T-helper 22 cell (primary cell): ENCODE data around the gene DRC1.

Experiments used
- DNase-seq: peaks from one replicate; pipeline ENCODE4 v3.0.0-alpha.2; 2020; ENCODE audit warnings: low read depth

The DRC1 gene

GRCh38 chr2:26399771-26400376 lies 1.8 kb upstream of the DRC1 start:
- no peak for DNase-seq

DNA sequence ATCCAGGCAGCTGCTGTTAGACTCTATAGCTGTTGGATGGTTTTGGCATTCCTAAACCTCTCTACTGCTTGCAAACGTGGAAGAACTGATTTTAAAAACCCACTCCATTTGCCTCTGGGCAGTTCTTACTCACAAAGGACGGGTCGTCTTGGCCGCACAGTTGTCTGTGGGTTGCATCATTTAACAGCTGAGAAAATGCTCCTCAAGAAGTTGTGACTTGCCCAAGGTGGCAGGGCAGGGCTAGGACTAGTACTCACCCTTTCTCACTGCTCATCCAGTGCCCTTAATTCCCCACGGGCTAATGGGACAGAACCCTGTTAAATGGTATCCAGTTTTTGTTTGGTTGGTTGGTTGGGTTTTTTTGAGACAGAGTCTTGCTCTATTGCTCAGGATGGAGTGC lies 997 bp upstream of the DRC1 start:
- no peak for DNase-seq

DNA sequence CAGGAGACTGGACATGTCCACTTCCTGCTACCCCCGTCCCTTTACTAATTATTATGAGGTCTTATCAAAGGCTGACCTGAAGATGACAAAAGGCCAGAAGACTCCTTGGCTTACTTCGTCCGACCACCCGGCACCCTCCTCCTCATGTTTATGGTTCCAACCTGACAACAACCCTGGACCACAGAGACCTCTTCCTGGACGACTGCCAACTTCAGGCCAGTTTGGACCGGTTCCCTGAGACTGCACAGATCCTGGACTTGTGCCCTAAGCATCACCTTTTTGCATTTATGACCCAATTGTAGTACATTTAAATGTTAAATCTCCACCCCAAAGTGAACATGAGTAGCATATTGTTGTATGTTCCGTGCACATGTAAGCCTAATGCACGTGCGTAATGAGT lies 5.8 kb downstream of the DRC1 start:
- no peak for DNase-seq

DNA sequence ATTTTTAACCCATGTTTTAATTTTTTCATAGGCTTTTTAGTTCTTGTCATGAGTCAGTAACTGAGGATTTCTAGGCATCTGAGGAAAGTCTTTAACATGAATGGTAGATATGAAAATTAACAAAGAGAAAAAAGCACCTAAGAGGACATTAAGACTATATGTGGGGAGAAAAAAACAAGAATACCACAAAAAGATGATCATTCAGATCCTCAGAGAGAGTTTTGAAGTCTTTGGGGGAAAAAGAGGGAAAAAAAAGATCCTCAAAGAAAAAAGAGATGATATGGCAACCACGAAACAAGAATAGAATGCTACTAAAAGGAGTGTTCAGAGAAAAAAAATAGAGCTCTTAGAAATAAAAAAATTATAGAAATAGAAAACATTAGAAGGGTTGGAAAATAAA lies 8.1 kb downstream of the DRC1 start:
- no peak for DNase-seq

- no peak for DNase-seq
Observed at GRCh38 chr2:26410764-26411243, 9.1 kb downstream of the DRC1 start.

DNA sequence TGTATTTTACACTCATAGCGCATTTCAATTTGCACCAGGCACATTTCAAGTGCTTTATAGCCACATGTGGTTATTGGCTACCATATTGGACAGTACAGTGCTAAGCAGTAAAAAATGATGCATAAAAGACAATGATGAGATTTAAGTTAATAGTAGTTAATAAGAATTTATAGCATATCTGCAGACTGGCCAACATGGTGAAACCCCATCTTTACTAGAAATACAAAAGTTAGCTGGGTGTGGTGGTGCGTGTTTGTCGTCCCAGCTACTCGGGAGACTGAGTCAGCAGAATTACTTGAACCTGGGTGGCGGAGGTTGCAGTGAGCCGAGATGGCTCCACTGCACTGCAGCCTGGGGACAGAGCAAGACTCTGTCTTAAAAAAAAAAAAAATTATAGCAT lies 9.7 kb downstream of the DRC1 start:
- no peak for DNase-seq

- no peak for DNase-seq
Observed at GRCh38 chr2:26412091-26412673, 10.5 kb downstream of the DRC1 start.

DNA sequence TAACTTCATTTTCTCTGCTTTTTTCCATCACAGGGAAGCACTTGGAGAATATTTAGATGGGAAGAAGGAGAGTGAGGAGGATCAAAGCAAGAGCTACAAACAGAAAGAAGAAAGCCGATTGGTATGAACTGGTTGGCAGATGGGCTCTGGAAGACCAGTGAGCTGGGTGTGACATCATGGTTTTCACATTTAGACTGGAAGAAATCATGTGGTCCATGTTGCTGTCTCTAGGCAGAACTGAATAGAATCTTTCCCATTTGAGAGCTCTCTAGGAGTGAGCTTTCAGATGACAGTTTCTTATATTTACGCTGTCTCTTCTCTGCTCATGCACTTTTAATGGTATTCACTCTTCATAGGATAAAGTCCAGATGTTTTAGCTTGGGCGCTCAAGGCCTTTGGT lies 12.6 kb downstream of the DRC1 start:
- DNase-seq: no peak

DNA sequence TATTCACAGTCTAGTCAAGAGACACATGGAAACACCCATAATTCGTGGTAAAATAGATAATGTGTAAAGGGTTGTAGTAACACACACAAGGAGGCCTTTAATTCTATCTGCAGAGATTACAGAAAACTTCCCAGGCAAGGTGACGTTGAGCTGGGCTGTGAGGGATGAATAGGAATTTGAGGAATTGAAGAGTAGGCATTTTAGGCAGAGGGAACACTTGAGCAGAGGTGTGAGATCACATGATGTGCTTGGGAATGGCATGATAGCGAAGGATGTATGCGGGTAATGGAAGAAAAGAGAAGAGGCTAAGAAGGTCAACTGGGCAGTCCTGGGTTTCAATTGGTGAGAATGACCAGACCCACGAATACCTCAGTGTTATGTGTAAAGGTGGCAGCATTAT lies 20.2 kb downstream of the DRC1 start:
- DNase-seq: no peak

GRCh38 chr2:26422947-26423629 lies 21.4 kb downstream of the DRC1 start:
- no peak for DNase-seq

- no peak for DNase-seq
Observed at GRCh38 chr2:26423750-26424149, 22.0 kb downstream of the DRC1 start.

GRCh38 chr2:26424221-26424620 lies 22.5 kb downstream of the DRC1 start:
- no peak for DNase-seq

- no peak for DNase-seq
Observed at GRCh38 chr2:26428846-26429245, 27.1 kb downstream of the DRC1 start.

- no peak for DNase-seq
Observed at GRCh38 chr2:26429779-26430578, 28.3 kb downstream of the DRC1 start.

DNA sequence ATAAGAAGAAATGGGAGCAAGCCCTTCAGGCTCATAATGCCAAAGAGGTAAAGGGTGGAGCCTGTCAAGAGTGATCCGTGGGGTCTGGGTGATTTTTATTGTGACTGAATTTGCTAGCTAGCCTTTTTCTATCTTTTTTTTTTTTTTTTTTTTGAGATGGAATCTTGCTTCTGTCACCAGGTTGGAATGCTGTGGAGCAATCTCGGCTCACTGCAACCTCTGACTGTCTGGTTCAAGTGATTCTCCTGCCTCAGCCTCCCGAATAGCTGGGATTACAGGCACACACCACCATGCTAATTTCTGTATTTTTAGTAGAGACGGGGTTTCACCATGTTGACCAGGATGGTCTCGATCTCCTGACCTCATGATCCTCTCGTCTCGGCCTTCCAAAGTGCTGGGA lies 29.1 kb downstream of the DRC1 start:
- no peak for DNase-seq

- no peak for DNase-seq
Observed at GRCh38 chr2:26432363-26432762, 30.6 kb downstream of the DRC1 start.

DNA sequence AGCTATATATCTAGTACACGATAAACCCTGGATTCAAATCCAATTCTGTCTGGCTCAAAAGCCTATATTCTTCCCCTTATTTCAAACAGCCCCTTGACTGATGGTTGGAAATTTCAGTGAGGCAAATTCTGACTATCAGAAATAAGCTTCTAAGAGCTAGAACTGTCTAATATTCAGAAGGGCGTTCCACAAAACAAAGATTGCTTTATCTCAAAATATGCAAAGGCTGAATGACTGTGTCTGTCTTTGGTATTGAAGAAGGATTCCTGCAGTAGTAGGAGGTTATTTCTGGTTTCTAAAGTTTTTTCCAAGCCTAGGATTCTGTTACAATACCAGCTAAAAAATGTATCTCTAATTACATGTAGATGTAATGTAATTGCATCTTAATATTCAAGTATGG lies 31.1 kb downstream of the DRC1 start:
- DNase-seq: no peak

DNA sequence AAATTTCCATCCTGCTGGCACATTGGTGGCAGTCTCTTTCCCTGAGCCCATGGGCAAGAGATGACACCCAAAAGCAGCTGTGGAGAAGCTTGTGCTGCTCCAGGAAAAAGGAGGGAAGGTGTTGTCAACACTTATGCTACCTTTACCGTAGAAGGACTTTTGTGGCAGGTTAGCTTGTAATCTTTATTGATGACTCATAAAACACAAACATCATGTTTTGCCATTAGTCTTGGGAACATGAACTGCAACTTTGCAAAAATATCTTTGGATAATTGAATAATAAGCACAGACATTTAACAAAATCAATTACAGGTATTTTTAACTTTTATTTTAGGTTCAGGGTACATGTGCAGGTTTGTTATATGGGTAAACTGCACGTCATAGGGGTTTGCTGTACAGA lies 33.4 kb downstream of the DRC1 start:
- no peak for DNase-seq

DNA sequence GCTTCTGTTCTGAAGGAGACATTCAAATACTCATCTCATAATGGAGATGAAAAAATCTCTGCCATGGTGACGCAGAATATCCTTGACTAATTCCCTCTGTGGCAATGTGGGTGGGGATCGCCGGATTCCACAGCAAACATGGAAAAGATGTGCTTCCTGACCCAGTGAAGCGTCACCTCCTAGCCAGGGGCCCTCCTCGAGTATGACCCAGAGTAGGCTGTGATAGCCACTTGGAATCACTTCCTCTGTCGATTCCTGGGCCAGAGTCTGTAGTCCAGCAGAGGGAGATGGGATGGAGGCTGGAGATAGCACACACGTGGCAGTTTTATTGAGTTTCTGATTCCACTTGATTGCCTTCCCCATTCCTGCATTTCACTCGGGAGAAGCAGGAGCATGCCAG lies 36.8 kb downstream of the DRC1 start:
- DNase-seq: no peak

GRCh38 chr2:26438926-26439325 lies 37.2 kb downstream of the DRC1 start:
- no peak for DNase-seq

DNA sequence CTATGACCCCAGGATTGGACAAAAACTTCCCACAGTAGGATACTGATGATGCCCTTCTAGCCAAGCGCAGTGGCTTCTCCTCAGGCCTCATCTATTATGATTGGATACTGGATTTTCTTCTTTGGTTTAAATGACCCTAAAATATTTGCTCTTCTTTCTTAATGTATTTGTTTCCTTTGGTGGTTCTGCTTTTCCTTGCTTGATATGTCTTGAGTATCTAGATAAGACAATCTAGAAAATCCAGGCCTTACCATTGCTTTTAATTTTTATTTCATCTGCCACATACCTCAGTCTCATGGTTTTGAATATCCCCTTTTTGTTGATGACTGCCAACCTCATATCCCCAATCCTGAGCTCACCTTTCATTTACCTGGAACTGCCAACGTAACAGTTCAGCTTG lies 40.6 kb downstream of the DRC1 start:
- DNase-seq: no peak

DNA sequence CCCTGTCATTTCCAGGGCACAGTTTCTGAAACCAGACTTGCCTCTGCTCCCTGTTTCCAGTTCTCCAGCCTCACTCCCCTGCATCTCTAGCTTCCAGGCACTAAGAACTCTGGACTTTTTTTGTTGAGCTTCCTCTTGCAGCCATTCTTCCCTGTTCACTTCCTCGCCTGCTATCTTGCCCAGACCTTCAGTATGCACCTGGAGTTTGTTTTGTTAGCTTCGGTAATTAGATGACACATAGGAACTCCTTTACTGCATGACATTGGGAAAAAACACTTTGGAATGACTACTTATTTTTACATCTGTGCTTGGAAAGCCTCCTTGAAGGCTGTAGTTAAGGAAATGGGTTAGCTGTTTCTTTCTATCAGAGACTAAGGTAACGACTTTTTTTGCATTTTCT lies 41.0 kb downstream of the DRC1 start:
- no peak for DNase-seq

DNA sequence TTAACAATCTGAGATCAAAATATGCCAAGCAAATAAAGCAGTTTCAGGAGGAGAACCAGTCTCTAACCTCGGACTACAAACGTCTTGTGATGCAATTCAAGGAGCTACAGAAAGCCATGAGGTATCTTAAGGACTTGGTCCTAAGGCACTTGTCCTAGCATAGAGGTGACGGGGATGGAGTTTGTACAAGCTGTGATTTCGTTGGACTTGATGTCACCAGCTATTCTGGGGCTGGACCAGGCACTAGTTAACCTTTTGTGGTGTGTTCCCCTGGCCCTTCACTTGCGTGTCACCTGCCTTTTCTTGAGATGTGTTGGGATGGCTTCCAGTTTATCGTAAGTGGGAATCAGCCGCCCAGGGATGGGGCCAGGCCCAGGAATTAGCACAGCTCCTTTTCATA lies 42.5 kb downstream of the DRC1 start:
- DNase-seq: no peak
